ENCODE data around the gene PDE11A.
A peak's percentile ranks its signal among the peaks of the same experiment; 100 is the strongest.

The PDE11A gene

GRCh38 chr2:177599956-177600355 is 472.6 kb downstream of the PDE11A start:
- no peak for DNase-seq (ENCODE audit: extremely low read depth, low read depth)
- TF ChIP-seq, protein P1, sequence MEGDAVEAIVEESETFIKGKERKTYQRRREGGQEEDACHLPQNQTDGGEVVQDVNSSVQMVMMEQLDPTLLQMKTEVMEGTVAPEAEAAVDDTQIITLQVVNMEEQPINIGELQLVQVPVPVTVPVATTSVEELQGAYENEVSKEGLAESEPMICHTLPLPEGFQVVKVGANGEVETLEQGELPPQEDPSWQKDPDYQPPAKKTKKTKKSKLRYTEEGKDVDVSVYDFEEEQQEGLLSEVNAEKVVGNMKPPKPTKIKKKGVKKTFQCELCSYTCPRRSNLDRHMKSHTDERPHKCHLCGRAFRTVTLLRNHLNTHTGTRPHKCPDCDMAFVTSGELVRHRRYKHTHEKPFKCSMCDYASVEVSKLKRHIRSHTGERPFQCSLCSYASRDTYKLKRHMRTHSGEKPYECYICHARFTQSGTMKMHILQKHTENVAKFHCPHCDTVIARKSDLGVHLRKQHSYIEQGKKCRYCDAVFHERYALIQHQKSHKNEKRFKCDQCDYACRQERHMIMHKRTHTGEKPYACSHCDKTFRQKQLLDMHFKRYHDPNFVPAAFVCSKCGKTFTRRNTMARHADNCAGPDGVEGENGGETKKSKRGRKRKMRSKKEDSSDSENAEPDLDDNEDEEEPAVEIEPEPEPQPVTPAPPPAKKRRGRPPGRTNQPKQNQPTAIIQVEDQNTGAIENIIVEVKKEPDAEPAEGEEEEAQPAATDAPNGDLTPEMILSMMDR (IDR thresholded peaks at IDR 0.05; ENCODE audit: low read depth, low read length) = no peak

DNA sequence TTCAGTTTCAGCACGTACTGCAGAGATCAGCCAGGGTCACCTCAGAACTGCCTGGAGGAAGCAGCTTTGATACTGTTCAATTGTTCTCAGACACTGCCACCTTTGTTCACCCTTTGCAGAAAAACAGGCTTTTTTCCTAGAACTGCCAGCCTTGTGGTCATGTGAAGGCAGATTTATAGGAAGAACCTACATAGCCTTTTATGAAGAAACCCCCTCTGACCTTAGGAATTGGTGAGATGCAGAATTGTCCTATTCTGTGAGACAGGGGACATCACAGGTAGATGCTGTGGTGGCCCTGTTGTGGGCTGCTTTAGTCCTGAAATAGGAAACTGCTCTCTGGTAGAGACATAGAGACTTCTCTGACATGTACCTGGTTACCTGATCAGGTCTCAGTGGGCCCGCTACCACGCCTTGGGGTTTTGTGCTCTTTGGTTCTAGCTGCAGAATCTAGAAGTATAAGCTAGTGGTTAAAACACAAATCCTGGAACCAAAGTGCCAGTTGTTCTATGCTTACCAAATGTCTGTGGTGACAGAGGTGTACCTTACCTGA is 473.4 kb downstream of the PDE11A start:
- DNase-seq (ENCODE audit: extremely low read depth, low read depth) = no peak
- TF ChIP-seq, protein P1 (IDR thresholded peaks at IDR 0.05; ENCODE audit: low read depth, low read length) = no peak

DNA sequence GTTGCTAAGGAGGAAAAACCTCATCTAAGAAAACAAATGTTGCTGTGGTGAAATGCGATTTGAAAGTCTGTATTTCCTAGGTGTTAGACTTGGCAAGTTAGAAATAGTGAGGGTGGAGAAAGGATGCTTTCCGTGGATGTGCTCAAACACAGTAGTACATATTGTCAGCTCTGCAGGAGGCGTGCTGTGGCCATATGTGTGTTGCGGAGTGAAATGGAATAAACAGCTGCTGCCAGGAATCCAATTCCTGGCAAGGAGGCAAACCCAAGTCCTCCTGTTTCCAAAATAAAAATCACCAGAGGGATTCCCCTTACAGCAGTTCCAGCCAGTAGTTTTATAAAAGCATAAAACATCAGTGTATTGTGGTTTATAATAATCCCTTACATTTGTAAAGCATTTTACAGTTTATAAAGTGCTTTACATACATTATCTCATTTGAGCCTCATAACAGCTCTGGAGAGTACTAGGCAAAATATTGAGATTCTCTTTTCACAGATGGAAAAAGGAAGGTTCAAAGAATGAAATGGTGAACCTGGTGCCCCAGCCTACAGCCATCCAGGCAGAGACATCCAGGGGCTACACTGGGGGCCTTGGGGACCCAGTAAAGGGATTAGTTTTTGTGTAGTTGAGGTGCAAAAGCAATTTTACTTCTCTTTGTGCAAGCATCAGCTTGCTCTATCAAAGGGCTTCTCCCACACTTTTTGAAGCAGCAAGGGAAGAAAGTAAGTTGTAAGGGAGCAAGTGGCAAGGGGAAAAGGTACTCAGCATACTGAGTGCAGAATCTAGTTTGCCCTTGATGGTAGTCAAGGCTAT is 474.0 kb downstream of the PDE11A start:
- peak; percentile 51 for DNase-seq (ENCODE audit: extremely low read depth, low read depth)
- TF ChIP-seq, protein P1 (IDR thresholded peaks at IDR 0.05; ENCODE audit: low read depth, low read length) = no peak

GRCh38 chr2:177597759-177598158 is 474.8 kb downstream of the PDE11A start:
- DNase-seq (ENCODE audit: extremely low read depth, low read depth) = no peak
- TF ChIP-seq, protein P1 (IDR thresholded peaks at IDR 0.05; ENCODE audit: low read depth, low read length) = no peak

DNA sequence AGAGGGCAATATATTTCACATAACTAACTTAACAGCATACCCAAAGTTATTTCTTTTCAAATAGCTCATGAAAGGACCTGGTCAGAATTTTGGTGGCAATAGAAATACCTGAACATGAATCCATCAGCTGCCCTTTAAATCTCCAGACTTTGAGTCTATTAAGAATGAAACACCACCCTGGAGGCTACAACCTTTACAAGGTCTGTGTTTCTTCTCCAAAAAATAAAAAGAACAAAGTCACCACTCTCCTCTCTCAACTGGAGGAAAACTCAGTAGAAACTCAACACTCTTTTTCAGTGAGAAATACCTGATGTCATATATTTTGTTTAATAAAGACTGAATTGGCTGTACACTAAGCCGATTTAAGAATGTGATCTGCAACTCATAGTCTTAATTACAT is 475.7 kb downstream of the PDE11A start:
- DNase-seq (ENCODE audit: extremely low read depth, low read depth) = no peak
- TF ChIP-seq, protein P1 (IDR thresholded peaks at IDR 0.05; ENCODE audit: low read depth, low read length) = no peak

GRCh38 chr2:177595126-177595845 is 477.3 kb downstream of the PDE11A start:
- TF ChIP-seq, protein P1 (IDR thresholded peaks at IDR 0.05; ENCODE audit: low read depth, low read length) = no peak
- no peak for DNase-seq (ENCODE audit: extremely low read depth, low read depth)

- TF ChIP-seq, protein P1 (IDR thresholded peaks at IDR 0.05; ENCODE audit: low read depth, low read length) = no peak
- DNase-seq (ENCODE audit: extremely low read depth, low read depth) = no peak
These were observed 479.2 kb downstream of the PDE11A start for GRCh38 chr2:177593402-177593801.

Data from AG09319 (cell line).